HG03342 (cell line): Measurements from ENCODE around the gene FAM241A.
A peak's percentile ranks its signal among the peaks of the same experiment; 100 is the strongest.
"Not testable (repeated sequence)": the region's sequence is repeated elsewhere in the genome, so short reads cannot be mapped to it uniquely, and the experiment has no call there.

Experiments
- ATAC-seq: cut with Tn5 transposase; IDR thresholded peaks from one replicate; pipeline ENCODE4 v1.9.1; 2021; ENCODE audit warnings: mild to moderate bottlenecking, moderate library complexity; ENCODE audit not compliant: unreplicated experiment

The FAM241A gene

DNA sequence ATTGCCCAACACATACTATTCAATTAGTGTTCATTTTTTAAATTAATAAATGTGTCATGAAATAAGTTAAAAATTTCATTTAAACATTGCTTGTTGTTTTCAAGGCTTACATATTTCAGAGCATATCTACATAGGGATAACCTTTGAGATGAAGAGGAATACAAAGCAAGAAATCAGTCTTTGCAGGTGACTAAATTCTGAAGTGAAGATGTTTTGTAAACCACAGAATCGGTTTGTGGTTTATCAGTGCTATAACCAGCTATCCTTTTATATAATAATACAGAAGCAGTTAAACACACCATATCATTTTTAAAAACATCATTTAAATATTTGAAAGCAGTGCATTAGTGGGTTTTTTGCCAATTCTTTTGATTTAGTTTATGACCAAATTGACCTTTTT lies 26.9 kb downstream of the FAM241A start:
- ATAC-seq = peak; percentile 72

DNA sequence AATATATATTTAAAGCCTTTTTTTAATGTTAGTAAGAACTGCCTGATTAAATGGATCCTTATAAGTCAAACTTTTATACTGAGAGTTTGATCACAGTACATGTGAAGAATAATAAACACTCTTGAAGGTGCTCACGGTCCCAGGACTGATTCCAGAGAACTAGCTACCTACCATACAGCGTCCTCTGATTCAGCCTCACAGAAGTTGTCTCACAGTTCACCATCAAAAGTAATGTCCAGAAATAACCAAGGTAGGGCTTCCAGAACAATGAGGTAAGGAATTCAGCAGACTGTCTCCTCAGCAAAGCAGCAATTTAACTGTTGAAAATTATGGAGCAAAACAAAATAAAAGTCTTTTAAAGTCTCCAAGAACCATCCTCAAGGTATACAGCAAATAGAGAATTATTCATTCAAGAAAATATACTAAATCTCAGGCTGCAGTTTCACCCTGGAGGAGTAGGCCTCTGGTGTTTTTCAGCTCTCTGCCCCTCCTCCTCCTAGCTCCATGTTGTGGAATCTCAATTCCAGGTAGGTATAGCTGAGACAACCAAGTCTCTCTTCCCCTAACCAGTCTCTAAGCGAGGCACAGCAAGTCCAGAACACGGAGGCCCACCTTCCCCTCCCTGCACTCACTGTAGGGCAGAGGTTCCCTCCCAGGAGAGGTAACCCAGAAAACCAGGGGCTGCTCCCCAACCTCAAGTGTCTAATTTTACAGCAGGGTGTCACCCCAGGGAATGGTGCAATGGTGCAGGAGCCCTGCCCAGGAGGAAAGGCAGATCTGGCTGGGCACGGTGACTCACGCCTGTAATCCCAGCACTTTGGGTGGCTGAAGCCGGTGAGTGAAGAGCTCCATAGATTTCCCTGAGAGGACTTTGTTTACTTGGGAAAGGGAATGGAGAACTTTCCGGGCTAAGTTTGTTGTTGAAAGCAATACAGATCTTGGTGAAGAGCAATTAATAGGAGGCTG lies 28.6 kb downstream of the FAM241A start:
- ATAC-seq = no peak

DNA sequence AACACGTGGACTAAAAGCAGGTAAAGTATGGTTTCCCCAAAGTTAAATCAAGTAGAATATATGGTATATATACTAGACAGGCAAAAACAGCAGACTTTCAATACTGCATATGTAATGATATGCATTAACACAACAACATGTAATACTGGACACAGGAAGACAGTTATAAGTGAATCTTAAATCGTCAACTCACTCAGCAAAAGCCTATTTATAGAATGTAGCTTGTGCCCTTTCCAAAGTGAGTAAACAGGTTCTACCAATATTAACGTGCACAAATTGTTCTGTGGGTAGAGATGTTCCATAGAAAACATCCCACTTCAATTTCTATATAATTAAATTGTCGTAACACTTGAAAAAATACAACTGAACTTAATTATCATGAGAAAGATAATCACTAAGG lies 30.6 kb downstream of the FAM241A start:
- no peak for ATAC-seq

DNA sequence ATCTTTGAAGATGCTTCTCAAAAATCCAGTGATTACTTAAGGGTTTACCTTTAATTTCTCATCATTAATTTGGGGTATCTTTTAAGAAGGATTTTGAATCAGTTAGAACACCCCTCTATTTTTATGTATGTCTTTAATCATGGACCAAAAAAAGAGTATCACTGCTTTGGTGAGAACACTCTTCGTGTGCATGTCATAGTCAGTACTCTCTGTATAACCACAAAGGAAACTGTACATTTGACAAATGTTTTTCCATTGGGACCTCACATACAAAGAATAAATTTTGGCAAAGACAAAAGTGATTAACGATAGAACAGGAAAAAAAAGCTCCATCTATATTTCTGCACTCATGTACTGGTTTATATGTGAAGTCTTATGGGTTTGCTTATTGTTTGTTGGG lies 31.3 kb downstream of the FAM241A start:
- no peak for ATAC-seq

DNA sequence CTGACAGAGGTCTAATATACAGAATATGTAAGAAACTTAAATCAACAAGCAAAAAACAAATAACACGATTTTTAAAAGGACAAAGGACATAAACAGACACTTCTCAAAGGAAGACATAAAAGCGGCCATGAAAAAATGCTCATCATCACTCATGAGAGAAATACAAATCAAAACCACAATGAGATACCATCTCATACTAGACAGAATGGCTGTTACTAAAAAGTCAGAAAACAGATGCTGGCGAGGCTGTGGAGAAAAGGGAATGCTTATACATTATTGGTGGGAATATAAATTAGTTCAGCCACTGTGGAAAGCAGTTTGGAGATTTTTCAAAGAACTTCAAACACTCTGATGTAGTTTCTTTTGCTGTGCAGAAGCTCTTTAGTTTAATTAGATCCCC lies 33.5 kb downstream of the FAM241A start:
- not testable (repeated sequence) for ATAC-seq

DNA sequence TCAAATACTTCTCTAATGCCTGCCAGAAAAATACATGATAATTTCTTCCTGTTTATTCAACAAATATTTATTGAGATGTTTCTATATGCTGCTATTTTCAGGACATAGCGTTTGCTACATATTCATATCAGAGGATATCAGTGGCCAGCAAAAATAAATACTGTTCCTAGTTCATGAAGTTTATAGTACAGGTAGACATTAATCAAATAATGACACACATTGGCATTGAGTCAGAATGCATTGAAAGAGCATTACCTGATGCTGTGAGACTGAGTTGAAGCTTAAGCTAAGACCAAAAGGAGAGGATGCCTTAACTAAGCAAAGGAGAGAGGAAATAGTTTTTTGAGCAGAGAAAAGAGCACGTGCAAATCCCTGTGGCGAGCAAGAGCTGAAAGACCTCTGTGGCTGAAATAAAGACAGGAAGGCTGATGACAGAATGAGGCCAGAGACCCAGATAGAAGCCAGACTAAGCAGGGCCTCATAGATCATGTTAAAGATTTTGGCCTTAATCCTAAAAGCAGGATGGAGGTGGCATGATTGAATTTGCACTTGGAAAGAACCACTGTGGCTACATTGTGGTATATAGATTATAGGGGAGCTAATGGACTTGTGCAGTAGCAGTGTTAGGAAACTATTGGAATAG lies 36.2 kb downstream of the FAM241A start:
- ATAC-seq = no peak

DNA sequence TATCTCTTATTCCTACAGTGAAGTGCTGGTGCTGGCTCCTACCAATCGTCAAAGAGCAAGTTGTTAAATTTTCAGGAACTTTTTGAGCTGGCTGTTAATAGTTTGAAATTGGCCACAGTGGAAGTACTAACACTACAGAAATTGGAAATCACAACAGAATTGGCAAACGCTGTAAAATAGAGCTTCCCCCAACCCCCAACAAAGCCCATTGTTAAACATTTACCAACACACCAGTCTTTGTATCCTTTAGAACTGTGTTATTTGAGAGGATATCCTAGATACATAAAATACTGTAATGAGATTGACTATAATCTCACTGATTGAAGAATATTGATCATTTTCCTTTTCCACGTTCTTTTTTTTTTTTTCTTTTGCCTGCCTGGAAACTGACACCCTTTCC lies 37.4 kb downstream of the FAM241A start:
- ATAC-seq = no peak

DNA sequence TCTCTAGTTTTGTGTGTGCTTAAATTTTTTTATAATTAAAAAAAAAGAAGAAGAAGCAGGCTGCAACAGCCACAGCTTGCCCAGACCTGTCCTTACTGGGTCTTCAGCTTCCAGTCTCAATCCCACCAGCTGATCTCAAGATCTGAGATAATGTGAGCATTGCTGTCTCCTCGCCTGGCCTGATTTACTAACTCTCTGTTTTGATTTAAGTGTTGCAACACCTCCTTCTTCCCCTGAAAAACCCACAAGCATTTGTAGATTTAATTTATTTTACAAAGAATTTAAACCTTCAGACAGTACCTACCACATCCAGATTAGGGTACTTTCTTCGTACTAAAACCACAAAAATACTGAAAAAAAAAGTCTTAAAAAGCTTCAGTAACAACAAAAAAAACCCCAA lies 38.0 kb downstream of the FAM241A start:
- no peak for ATAC-seq

DNA sequence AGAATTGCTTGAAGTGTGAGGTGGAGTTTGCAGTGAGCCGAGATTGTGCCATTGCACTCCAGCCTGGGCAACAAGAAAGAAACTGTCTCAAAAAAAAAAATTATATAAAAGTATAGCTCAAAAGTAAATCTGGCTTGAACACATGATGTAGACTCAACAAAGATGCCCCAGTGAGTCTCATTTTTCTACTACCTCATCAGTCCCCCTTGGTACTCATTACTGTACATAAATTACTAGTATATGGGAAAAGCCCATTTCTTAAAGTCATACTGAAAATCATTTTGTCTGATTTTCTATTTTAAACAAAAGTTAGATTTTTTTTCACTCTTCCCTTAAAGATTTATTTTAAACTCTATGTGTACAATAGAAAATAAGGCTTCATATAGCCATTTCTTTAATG lies 39.2 kb downstream of the FAM241A start:
- ATAC-seq = no peak

DNA sequence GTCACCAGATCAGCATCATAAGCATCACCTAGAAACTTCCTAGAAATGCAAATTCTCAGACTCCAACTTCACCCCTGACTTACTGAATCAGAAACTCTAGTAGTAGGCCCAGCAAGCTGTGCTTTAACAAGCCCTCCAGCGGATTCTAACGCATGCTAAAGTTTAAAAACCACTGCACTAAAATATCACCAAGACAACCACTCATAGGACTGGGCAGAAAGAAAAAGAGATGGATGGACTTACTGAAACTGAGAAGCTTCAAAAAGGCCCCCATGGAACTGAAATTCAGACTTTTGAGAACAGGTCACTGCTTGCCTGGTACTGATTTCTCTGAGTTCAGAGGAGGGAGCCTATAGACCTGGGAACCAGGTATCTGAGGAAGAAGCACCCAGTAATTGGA lies 40.1 kb downstream of the FAM241A start:
- peak; percentile 54 for ATAC-seq

DNA sequence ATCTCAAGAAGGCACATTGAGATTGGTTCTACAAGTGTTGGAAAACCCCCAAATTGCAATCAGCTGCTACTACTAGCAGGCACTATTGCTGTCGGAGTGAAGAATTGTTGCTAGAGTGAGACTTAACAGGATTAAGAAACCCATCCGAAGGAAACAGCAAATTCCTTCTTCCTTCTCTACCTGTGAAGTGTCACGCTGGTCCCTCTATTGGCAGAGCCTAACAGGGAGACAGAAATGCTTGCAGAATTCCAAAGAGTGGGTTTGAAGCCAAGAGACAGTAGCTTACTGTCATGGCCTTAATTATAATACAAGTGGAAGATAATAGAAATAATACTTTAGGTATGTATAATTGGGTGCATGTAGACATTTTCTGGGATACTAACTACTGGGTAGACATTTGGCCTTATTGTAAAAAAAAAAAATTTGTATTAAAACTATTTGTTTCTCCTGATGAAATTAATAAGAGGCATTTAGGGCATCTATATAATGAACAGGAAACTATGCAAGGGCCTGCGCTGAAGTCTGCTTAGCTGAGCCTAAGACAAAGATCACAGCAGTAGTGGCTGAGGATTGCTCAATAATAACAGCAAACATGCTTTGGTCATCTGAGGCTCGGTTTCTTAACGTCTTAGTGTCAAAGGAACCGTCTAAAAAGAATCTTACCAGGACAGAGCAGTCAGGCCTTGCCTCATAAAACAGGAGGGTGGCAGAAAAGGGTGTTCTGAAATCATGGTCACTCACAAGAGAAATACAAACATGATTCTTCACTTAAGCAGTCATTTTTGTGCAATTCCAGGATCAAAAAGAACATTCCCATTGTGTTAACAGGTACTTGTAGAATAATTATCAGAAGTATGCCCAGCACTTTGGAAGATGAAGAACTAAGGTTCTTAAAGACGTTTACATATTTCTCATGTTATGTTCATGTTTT lies 40.8 kb downstream of the FAM241A start:
- ATAC-seq = no peak

DNA sequence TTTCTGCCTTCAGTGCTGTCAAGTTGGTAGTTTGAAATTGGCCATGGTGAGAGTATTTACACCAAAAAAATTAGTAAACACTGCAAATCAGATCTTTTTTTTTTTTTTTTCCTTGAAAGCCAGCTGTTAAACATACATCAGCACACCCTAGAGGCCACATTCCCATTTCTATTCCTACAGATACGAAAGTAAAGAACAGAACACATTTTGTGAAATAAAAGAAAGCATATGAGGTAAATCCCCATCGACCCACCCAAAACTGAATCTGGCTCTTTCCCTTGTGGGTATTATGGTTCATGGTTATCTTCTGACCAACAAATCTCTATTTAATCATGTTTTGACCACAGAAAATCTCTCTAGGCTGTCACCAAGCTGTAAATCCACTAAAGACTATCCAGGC lies 44.5 kb downstream of the FAM241A start:
- ATAC-seq = no peak

DNA sequence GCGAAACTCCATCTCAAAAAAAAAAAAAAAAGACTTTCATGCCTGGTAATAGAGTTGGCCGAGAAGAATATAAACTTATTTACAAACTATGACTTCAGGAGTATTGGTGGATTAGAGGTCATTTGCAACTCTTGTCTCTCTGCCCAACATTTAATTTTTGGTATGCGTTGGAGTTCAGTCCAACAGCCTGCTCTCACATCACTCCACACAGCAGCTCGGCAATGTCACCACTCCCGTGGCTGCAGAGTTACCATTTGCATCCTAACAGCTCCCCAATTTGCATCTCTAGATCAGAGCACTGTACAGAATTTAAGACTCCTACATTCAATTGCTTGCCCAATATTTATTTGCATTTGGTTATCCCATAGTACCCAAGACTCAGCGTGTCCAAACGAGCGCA lies 45.4 kb downstream of the FAM241A start:
- ATAC-seq = no peak

DNA sequence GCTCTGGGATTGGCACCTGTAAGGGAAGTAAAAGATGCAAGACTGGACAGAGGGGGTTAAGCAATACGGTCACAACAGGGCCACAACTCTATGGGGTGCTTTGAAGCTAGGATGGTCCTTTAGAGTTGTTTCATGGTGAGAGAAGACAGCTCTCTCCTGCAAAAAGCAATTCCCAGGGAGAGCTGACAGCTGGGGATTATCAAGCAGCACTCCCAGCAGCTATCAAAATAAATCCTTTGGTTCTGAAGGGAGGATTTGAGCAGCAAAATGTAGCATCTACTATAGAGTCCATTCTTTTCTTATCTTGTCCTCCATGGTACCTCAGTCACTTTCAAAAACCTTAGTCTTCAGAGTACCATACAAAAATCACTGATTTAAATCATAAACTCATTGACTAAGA lies 51.2 kb downstream of the FAM241A start:
- no peak for ATAC-seq

DNA sequence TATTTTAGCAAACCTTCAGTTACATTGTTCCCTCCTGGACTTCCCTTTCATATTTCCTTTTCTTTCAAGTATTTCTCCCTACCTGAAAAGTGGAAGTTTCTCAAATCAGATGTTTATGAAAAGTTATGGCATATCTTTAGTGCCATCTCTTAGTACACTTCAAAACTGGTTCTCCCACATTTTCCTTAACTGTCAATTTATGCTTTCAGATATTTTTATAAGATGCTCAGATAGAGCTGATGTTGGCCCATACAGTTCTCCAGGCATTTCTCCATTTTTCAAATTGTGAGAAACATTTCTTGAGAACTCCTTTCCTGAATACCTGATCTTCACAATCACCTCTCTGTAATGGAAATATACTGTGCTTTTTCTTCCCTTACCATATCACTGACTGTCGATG lies 53.8 kb downstream of the FAM241A start:
- ATAC-seq = no peak

DNA sequence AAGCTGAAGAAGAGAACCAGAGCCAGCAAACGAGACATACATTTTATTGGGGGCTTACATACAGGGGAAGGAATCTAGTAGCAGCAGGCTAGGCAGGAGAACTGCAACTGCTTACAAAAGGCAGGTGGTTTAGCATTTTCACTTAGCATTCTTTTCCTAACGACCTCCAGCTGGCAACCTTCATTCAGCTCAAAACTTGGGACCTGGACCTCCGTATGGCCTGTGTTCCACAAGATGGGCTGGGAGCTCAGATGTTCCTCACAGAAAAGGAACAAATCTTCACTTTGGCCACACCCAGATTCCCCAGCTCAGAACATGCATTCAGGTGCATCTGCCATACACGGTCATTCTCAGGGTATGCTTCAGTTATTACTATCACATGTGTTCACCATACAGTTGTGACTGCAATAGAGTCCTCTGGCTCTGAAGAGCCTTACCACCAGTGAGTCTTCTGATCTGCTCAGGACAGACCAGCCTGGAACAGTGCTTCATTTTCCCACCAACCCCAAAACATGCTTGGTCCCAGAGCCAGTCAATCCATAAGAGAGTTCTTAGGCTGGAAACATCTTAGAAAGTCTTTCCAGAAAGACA lies 56.8 kb downstream of the FAM241A start:
- no peak for ATAC-seq

DNA sequence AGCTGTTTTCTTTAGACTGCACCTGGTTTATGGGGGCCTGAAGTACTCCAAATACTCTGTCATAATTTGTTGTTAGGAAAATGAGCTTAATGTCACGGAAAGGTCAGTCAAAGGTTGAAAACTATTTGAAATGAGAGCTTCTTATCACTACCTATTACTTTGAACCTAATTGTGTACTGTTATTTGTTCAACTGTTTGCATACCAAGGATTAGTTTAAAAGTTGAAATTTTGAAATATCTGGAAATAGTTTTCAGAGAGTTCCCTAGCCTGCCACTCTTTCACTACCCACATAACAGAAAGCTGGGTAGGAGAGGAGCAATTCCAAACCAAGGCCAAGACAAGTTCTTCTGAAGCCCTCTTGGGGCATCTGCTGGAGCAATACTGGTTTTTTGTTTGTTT lies 58.3 kb downstream of the FAM241A start:
- ATAC-seq = no peak

DNA sequence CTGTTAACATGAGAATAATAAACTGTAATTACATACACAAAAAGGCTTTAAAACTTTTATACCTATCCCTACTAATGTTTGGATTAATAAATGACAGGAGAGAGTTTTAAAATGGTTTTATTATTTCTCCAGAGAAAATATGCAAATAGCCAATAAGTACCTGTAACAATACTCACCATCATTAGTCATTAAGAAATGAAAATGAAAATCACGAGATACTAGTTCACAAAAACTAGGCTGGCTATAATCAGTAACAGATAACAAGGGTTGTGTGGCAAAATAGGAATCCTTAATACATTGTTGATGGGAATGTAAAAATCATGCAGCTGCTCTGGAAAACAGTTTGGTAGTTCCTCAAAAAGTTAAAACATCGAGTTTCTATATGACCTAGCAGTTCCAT lies 61.2 kb downstream of the FAM241A start:
- no peak for ATAC-seq

DNA sequence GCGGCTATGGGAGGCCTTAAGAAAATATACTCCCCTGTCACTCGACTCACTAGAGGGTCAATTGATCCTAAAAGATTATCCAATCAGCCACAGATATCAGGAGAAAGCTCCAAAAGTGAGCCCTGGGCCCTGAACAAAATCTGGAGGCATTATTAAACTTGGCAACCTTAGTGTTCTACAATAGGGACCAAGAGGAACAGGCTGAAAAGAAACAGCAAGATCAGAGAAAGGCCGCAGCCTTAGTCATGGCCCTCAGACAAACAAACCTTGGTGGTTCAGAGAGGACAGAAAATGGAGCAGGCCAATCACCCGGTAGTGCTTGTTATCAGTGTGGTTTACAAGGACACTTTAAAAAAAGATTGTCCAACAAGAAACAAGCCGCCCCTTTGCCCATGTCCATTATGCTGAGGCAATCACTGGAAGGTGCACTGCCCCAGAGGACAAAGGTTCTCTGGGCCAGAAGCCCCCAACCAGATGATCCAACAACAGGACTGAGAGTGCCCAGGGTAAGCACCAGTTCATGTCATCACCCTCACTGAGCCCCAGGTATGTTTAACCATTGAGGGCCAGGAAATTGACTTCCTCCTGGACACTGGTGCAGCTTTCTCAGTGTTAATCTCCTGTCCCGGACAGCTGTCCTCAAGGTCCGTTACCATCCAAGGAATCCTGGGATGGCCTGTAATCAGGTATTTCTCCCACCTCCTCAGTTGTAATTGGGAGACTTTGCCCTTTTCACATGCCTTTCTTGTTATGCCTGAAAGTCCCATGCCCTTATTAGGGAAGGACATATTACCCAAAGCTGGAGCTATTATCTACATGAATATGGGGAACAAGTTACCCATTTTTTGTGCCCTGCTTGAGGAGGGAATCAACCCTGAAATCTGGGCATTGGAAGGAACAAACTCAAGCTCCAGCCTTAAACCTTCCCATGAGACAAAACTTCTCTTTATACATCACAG lies 63.2 kb downstream of the FAM241A start:
- ATAC-seq = not testable (repeated sequence)

DNA sequence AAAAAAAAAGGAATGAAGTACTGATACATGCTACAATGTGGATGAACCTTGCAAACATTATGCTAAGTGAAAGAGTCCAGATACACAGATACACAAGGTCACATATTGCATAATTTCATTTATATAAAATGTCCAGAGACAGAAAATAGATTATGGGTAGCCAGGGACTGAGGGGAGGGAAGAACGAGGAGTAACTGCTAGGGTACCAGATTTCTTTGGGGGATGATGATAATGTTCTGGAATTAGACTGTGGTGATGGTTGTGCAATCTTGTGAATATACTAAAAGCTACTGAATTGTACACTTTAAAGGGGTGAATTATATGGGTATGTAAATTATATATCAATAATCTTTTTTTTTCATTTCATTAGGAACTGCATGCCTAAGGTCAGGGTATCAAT lies 65.5 kb downstream of the FAM241A start:
- no peak for ATAC-seq
